Transverse colon (tissue), 4 donors: ENCODE measurements around the gene VAV2.

Experiments
- CTCF ChIP-seq, 5 experiments: fragments of 200-600 bp in 3 of 5; fragments of 450-650 bp in 2 of 5; sonication (generic) in 3 of 5; IDR thresholded peaks; 1 replicate in 2 of 5; 2 replicates in 3 of 5; pipeline ENCODE4 v1.5.1; 2016 to 2017; ENCODE audit warnings: antibody characterized with exemption in 5 of 5, inconsistent platforms in 3 of 5, mild to moderate bottlenecking in 2 of 5, moderate library complexity in 1 of 5
- EP300 ChIP-seq: sonication (generic); formaldehyde crosslinking; IDR thresholded peaks from one replicate; pipeline ENCODE4 v1.6.1; 2017; ENCODE audit warnings: antibody characterized with exemption, low read depth
- POLR2A ChIP-seq: fragments of 450-650 bp; IDR thresholded peaks from one replicate; pipeline ENCODE4 v1.6.1; 2016; ENCODE audit warnings: antibody characterized with exemption, mild to moderate bottlenecking, moderate library complexity
- POLR2AphosphoS5 ChIP-seq, 3 donors: sonication (generic); formaldehyde crosslinking; IDR thresholded peaks; one replicate each; pipeline ENCODE4 v1.6.1; 2016; ENCODE audit warnings: antibody characterized with exemption in 3 of 3

DNA sequence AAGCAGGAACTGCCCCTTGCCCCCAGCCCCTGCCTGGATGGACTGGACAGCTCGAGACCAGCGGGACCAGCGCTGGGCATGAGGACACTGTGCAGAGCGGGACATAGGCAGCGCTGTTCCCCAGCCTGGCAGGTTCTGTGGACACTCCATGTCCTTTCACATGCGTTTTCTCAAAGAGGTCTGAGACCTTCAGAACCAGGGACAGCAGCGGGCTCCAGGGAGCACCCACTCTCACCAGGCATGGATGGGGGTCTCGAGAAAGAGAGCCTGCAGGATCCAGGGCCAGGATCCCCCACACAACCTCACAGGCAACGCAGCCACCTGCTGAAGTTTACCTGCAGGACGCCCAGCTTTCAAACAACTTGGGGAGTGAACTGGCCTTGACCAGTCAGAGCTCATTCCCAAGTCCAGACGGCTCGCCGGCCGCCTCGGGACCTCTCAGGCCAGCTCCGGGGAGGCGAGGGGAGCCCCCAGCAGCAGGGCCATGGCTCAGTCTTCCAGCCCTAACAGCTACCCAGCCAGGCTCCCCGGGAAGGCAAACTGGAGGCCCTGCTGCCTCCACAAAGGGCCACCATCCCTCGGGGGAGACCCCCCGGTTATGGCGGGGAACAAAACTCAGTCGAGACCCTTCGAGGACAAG lies 181.4 kb downstream of the VAV2 start:
- no peak for TF ChIP-seq CTCF (IDR thresholded peaks at IDR 0.05)
- TF ChIP-seq POLR2AphosphoS5 (IDR thresholded peaks at IDR 0.05): no peak
- no peak for TF ChIP-seq EP300
- TF ChIP-seq POLR2A: no peak
